ENCODE results near the gene PAF1.
"Not testable (repeated sequence)": the region's sequence is repeated elsewhere in the genome, so short reads cannot be mapped to it uniquely, and the experiment has no call there.

PAF1 gene

GRCh38 chr19:39349326-39349725 is 41.6 kb downstream of the PAF1 start:
- no peak for DNase-seq

GRCh38 chr19:39347332-39348164 is 43.4 kb downstream of the PAF1 start:
- no peak for DNase-seq

- no peak for DNase-seq
Measured at GRCh38 chr19:39345956-39346355, 45.0 kb downstream of the PAF1 start.

GRCh38 chr19:39342647-39343305 is 48.1 kb downstream of the PAF1 start:
- no peak for DNase-seq

GRCh38 chr19:39341719-39342604 is 48.9 kb downstream of the PAF1 start, which contains the start of gene SAMD4B:
TSS of gene SAMD4B (plus strand) at chr19:39342421. CDS start at chr19:39356894, 14,473 bp downstream.
- DNase-seq, result peak; percentile 97 to 99

GRCh38 chr19:39341129-39341718 is 49.7 kb downstream of the PAF1 start:
- DNase-seq, result no peak

GRCh38 chr19:39340156-39340555 is 50.8 kb downstream of the PAF1 start:
- not testable (repeated sequence) for DNase-seq

- no peak for DNase-seq
Measured at GRCh38 chr19:39339674-39340073, 51.2 kb downstream of the PAF1 start.

- DNase-seq, result no peak
Measured at GRCh38 chr19:39336483-39336882, 54.4 kb downstream of the PAF1 start.
